Skin epidermis (tissue), 12 donors: ENCODE data around the gene GPATCH4.
"Not testable (repeated sequence)": the region's sequence is repeated elsewhere in the genome, so short reads cannot be mapped to it uniquely, and the experiment has no call there.

ENCODE experiments used
- H3K27ac ChIP-seq, 21 experiments: fragments of 200-600 bp; sonication (generic) in 11 of 21; one replicate each; pipeline ENCODE4 v1.5.0; 2020; ENCODE audit warnings: mild to moderate bottlenecking in 3 of 21, inconsistent platforms in 2 of 21, moderate library complexity in 2 of 21
- H3K4me3 ChIP-seq, 7 experiments: fragments of 200-600 bp; sonication (generic) in 2 of 7; one replicate each; pipeline ENCODE4 v1.5.0; 2020; ENCODE audit warnings: inconsistent platforms in 2 of 7, mild to moderate bottlenecking in 2 of 7, moderate library complexity in 1 of 7

The GPATCH4 gene

GRCh38 chr1:156600733-156601121 lies 552 bp downstream of the GPATCH4 start:
- peak overlapping the region in 20 of 21 experiments; percentile 46 to 88 (median 79) for H3K27ac ChIP-seq
- H3K4me3 ChIP-seq = peak overlapping the region; percentile 59 to 78 (median 68)

- Histone ChIP-seq H3K27ac (no peak overlapping the region), H3K4me3 (no peak overlapping the region)
Measured at GRCh38 chr1:156599811-156600210, 1.5 kb downstream of the GPATCH4 start.

GRCh38 chr1:156598731-156599432 lies 2.4 kb downstream of the GPATCH4 start:
- no peak overlapping the region for H3K4me3 ChIP-seq

GRCh38 chr1:156598125-156598524 lies 3.2 kb downstream of the GPATCH4 start:
- H3K4me3 ChIP-seq = no peak overlapping the region
- no peak overlapping the region for H3K27ac ChIP-seq

More at GRCh38 chr1:156598731-156599432, 2.4 kb downstream of the GPATCH4 start:
- no peak overlapping the region for H3K27ac ChIP-seq

GRCh38 chr1:156596426-156596825 lies 4.9 kb downstream of the GPATCH4 start:
- Histone ChIP-seq H3K4me3 (no peak overlapping the region), H3K27ac (no peak overlapping the region)

GRCh38 chr1:156595016-156595415 lies 6.3 kb downstream of the GPATCH4 start:
- H3K4me3 ChIP-seq = no peak overlapping the region
- no peak overlapping the region for H3K27ac ChIP-seq

- Histone ChIP-seq H3K27ac (no peak overlapping the region), H3K4me3 (no peak overlapping the region)
Measured at GRCh38 chr1:156594190-156594589, 7.1 kb downstream of the GPATCH4 start.

GRCh38 chr1:156593661-156593989 lies 7.7 kb downstream of the GPATCH4 start:
- Histone ChIP-seq H3K27ac (no peak overlapping the region), H3K4me3 (no peak overlapping the region)

GRCh38 chr1:156592910-156593660 lies 8.2 kb downstream of the GPATCH4 start:
- H3K27ac ChIP-seq = peak overlapping the region in 3 of 21 experiments; percentile 16 to 77 (median 72)
- no peak overlapping the region for H3K4me3 ChIP-seq

GRCh38 chr1:156592158-156592909 lies 8.9 kb downstream of the GPATCH4 start:
- peak overlapping the region in 20 of 21 experiments; percentile 63 to 93 (median 86) for H3K27ac ChIP-seq
- H3K4me3 ChIP-seq = peak overlapping the region; percentile 49 to 89 (median 77)

GRCh38 chr1:156591432-156592157 lies 9.7 kb downstream of the GPATCH4 start, which contains the start of gene NAXE:
TSS of gene NAXE (plus strand) at chr1:156591776. CDS start at chr1:156591805, 29 bp downstream.
- peak within 1 kb of the TSS; percentile 33 to 93 (median 86) for H3K27ac ChIP-seq
- peak within 1 kb of the TSS; percentile 49 to 89 (median 77) for H3K4me3 ChIP-seq

- Histone ChIP-seq H3K27ac (peak overlapping the region; percentile 33 to 93 (median 86)), H3K4me3 (peak overlapping the region; percentile 49 to 89 (median 77))
Measured at GRCh38 chr1:156591181-156591431, 10.2 kb downstream of the GPATCH4 start.

GRCh38 chr1:156590326-156591180 lies 10.7 kb downstream of the GPATCH4 start:
- Histone ChIP-seq H3K4me3 (peak overlapping the region in 5 of 7 experiments; percentile 49 to 89 (median 80)), H3K27ac (peak overlapping the region in 17 of 21 experiments; percentile 63 to 93 (median 87))

- Histone ChIP-seq H3K4me3 (no peak overlapping the region), H3K27ac (no peak overlapping the region)
Measured at GRCh38 chr1:156589546-156589945, 11.7 kb downstream of the GPATCH4 start.

GRCh38 chr1:156587927-156588326 lies 13.4 kb downstream of the GPATCH4 start:
- H3K4me3 ChIP-seq, H3K27ac ChIP-seq: not testable (repeated sequence)

GRCh38 chr1:156586892-156587477 lies 14.3 kb downstream of the GPATCH4 start:
- H3K27ac ChIP-seq = no peak overlapping the region
- no peak overlapping the region for H3K4me3 ChIP-seq

- H3K27ac ChIP-seq = no peak overlapping the region
- H3K4me3 ChIP-seq = no peak overlapping the region
Measured at GRCh38 chr1:156586323-156586722, 15.0 kb downstream of the GPATCH4 start.

- Histone ChIP-seq H3K4me3 (no peak overlapping the region), H3K27ac (no peak overlapping the region)
Measured at GRCh38 chr1:156584813-156585212, 16.5 kb downstream of the GPATCH4 start.
